ENCODE data around the gene EPB41. TPM values are rescaled to one million over a fixed set of nuclear protein-coding genes. Genes with fewer than 3 reads are reported as not detected.

EPB41 gene
- total and polyA plus RNA-seq, 2 donors (not counting 3 experiments of a cell fraction or from before 2014, with no cell fraction given) = 22.3 to 45.7 TPM

- TF ChIP-seq GATA2 (IDR thresholded peaks at IDR 0.05; ENCODE audit: insufficient read depth, insufficient read length, low read depth, low read length) (no peak), FOS (IDR thresholded peaks at IDR 0.05; ENCODE audit: borderline replicate concordance, insufficient read depth, low read length) (no peak), EZH2 (IDR thresholded peaks at IDR 0.05; ENCODE audit: borderline replicate concordance, low read depth, low read length, severe bottlenecking) (no peak), MAX (IDR thresholded peaks at IDR 0.05; ENCODE audit: insufficient read depth, insufficient read length) (no peak), POLR2A (IDR thresholded peaks at IDR 0.05; ENCODE audit: low read depth, low read length) (no peak), MYC (IDR thresholded peaks at IDR 0.05; ENCODE audit: low read depth, low read length) (no peak), JUN (IDR thresholded peaks at IDR 0.05; ENCODE audit: borderline replicate concordance, insufficient read depth, insufficient read length, low read depth) (no peak), POLR2AphosphoS5 (IDR thresholded peaks at IDR 0.05; ENCODE audit: insufficient read depth, low read depth, low read length) (no peak), CTCF (IDR thresholded peaks at IDR 0.05; ENCODE audit: extremely low read depth in 1 of 2, insufficient read depth in 1 of 2, low read depth in 1 of 2, low read length in 2 of 2) (no peak)
- Histone ChIP-seq H3K4me1 (ENCODE audit: control insufficient read depth, extremely low read depth, insufficient read depth, low read length) (no peaks in the 10 kb centered on the region), H3K4me3 (replicated peaks in 1 of 3; ENCODE audit: insufficient read depth in 1 of 3, low read depth in 1 of 3, low read length in 3 of 3) (no peak overlapping the region), H3K27me3 (ENCODE audit: control insufficient read depth in 2 of 2, insufficient read depth in 2 of 2, low read length in 2 of 2) (no peaks in the 10 kb centered on the region), H3K9me3 (replicated peaks; ENCODE audit: control insufficient read depth, insufficient read depth, low read length) (no peaks in the 10 kb centered on the region), H3K9me1 (replicated peaks; ENCODE audit: control insufficient read depth, extremely low read depth, insufficient read depth, low read length) (no peaks in the 10 kb centered on the region), H3K36me3 (ENCODE audit: control insufficient read depth in 2 of 2, extremely low read depth in 1 of 2, insufficient read depth in 2 of 2, low read length in 2 of 2) (peaks cover 12 to 20% of the 10 kb centered on the region in 2 experiments), H3K9ac (replicated peaks; ENCODE audit: extremely low read depth, insufficient read depth, low read length) (no peak overlapping the region), H3K4me2 (ENCODE audit: insufficient read depth, low read length) (no peak overlapping the region), H2AFZ (ENCODE audit: low read depth, low read length) (no peak overlapping the region), H4K20me1 (replicated peaks; ENCODE audit: control insufficient read depth, extremely low read depth, insufficient read depth, low read length) (peaks cover 8% of the 10 kb centered on the region), H3K79me2 (ENCODE audit: control insufficient read depth, insufficient read depth, low read length) (peaks cover 94% of the 10 kb centered on the region), H3K27ac (ENCODE audit: insufficient read depth, low read depth, low read length) (no peak overlapping the region)
- ChIA-PET POLR2A (no interaction called here), CTCF (no interaction called here)
- dilution Hi-C loops (cut with MboI; ENCODE audit: extremely low pct_ligation_motif_present, low sequenced_read_pairs) = no loop called here
- no peak for DNase-seq (ENCODE audit: low read depth, low spot score)
- no TSS peak for BruUV-seq (replicated peaks)
- intact Hi-C loops (cut with micrococcal nuclease) = no loop called here
- FAIRE-seq = no peak
Measured at GRCh38 chr1:29164588-29164987, 250.2 kb downstream of the EPB41 start.

All from endothelial cell of umbilical vein (primary cell).